ENCODE data around the gene MAPKBP1.

MAPKBP1 gene

DNA sequence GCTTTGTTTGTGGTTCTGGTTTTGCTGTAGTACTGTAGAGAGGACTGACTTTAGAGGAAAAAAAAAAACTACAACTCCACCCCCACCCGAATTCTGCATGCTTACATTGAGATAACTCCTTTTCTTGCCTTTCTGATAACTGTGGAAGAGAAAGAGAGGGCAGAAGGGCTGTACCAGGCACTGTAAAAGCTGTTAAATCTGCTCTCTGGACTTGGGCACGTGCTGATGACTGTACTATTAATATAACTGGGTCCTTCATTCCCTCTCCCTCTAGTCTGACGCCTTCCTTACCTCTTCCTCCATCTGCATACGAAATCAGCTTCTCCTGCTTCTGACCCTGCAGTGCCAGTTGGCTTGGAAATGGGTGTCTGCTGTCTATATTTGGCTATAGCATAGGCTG is 15.0 kb downstream of the MAPKBP1 start:
- DNase-seq, result no peak

DNA sequence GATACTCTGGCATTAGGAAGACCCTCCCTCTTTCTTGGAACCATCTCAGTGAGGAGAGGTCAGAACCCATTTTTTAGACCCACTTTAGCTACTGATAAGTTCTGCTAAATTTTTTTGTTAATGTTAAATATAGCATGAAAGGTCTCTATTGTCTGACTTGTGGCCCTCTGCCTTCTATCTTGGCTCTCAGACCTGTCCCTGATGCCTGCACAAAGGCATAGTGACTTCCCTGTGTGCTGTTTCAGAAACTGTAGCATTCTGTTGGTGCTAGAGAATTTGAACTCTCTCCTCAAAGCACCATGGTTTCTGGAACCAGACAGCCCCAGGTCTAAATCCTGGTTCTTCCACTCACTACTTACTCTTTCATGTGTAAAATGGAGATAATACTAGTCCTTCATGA is 15.4 kb downstream of the MAPKBP1 start:
- no peak for DNase-seq

GRCh38 chr15:41790169-41790568 is 15.9 kb downstream of the MAPKBP1 start:
- DNase-seq, result no peak

DNA sequence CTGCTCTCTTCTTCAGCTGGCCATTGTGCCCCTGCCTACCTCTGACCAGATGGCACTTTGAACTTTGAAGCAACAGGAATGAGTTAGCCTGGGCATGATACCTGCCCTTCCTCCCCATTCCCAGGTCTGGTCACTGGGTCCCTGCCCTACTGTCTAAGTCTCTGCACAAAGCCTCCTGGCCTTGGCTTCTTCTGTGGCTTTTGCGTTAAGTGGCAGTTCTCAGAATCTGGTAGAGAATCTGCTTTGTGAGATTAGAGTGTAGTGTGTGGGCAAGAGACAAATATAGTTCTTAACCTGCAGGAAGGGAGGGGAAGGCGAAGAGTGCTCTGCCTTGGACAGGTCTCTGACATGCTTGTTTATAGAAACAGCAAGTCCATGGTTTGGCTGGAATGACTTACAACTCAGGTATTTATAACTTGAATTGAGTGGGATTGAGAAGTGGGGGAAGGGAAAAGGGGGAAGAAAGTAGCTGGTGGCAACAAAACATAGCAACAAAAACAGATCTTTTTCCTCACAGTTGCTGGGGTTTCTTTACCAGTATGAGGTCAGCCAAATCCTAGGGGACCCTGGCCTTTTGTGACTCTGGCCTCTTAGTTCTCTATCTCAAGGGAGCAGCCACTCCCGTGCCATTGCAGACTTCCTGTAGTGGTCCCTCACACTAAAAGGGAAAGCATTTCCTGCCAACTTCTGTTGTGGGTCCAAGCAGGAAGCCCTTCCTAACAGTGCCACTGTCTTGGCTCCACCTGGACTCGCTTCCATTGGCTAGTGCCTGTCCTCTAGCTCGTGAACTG is 16.7 kb downstream of the MAPKBP1 start:
- no peak for DNase-seq

DNA sequence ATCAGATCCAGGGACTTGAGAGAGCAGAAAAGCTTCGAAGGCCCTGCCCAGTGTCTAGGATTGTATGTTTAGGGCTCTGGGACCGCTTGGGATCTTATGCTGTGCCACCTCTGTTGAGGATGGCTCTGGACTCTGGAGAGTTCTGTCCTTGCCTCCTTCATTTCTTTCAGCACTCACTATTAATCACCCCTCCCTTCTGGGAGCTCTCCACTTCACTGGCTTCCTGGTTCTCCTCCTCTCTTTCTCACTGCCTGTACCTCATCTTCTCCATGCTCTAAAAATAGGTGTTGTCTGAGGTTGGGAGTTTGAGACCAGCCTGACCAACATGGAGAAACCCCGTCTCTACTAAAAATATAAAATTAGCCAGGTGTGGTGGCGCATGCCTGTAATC is 17.3 kb downstream of the MAPKBP1 start:
- DNase-seq, result no peak

DNA sequence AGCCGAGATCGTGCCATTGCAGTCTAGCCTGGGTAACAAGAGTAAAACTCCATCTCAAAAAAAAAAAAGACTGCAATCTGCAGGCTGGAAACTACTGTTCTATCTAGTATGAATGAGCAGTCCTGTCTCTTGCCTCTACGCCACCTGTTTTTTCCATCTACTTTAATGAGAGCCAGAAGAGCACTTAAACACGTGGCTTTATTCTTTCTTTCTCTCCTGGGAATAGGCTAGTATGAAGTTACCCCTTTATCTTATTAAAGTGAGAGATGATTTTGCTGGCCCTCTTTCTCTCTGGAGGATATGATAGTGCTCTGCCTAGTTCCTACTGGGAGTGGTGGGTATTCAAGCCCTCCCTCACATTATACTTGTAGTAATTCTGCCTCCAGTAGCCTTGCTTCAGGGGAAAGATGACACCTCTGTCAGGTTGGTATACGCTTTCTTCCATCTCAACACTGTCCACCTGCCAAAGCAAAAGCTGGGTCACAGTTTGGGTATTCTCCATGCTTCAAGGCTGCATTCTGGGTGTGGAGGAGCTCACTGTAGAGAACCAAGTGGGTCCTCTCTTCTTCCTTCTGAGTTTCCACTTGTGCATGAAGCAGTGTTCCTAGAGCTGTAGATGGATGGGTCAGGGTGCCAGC is 17.8 kb downstream of the MAPKBP1 start:
- peak; percentile 83 for DNase-seq

- DNase-seq, result no peak
Observed at GRCh38 chr15:41794081-41794480, 19.8 kb downstream of the MAPKBP1 start.

GRCh38 chr15:41795996-41796856 is 21.9 kb downstream of the MAPKBP1 start:
- no peak for DNase-seq

- no peak for DNase-seq
Observed at GRCh38 chr15:41797201-41797944, 23.1 kb downstream of the MAPKBP1 start.

- DNase-seq, result no peak
Observed at GRCh38 chr15:41798607-41799487, 24.6 kb downstream of the MAPKBP1 start.

DNA sequence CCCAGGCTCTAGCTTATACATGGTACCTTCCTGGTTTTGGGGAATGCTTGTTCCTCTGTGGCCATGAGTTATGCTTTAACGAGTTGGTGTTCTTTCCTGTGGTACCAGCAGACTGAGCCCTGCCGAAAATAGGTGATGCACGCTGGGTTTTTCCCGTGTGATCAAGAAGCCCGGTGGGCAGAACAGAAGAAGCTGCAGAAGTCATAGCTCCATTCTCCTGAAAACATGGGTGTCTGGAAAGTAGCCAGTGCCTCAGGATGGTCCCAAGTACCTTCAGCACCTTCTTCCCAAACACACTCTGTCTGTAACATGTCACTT is 25.2 kb downstream of the MAPKBP1 start:
- DNase-seq, result no peak

GRCh38 chr15:41801185-41801584 is 26.9 kb downstream of the MAPKBP1 start:
- no peak for DNase-seq

DNA sequence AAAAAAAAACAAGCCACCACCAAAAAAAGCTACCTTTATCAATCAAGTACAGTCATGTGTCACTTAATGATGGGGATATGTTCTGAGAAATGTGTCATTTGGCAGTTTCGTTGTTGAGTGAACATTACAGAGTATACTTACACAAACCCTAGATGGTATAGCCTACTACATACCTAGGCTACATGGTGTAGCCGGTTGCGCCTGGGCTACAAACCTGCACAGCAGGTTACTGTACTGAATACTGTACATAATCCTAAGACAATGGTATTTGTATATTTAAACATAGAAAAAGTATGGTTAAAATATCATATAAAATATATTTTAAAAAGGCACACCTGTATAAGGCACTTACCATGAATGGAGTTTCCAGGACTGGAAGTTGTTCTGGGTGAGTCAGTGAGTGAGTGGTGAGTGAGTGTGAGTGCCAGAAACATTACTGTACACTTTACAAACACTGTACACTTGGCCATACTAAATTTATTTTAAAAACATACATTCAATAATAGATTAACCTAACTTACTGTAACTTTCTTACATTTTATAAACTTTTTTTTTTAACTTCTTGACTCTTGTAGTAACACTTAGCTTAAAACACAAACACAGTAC is 27.7 kb downstream of the MAPKBP1 start:
- no peak for DNase-seq

- DNase-seq, result no peak
Observed at GRCh38 chr15:41804361-41804760, 30.1 kb downstream of the MAPKBP1 start.

DNA sequence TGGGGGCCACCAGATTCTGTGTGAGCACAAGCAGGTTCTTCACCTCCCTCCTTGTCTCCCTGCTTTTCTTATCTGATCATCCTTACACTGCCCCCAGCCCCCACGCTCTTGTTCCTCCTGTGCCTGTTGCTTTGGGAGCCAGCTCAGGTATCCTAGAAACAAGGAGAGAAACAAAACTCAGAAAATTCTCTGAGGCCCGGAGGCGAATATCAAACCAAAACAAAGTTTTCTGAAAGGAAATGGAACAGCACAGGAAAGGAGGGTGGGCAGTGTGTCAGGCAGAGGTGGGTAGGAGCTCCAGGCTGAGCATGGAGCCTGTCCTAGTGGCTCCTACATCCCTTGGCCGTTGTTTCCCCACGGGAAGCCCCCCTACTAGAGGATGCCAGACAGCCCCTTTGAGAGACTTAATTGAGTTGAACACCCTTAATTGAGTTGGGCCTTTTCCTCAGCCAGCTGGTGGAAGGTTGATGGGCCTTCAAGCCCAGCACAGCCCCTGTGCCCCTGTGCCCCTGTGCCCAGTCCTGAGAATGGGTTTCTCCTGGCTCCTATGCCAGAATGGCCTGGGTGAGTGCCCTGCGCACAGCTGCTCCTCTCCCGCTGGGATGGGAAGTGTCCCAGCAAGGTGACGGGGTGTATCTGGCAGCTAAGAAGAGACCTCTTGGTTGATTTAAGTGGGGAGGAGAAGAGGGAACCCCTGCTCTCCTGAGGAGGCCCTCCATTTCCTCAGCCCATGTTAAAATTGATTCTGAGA is 30.8 kb downstream of the MAPKBP1 start:
- DNase-seq, result no peak

DNA sequence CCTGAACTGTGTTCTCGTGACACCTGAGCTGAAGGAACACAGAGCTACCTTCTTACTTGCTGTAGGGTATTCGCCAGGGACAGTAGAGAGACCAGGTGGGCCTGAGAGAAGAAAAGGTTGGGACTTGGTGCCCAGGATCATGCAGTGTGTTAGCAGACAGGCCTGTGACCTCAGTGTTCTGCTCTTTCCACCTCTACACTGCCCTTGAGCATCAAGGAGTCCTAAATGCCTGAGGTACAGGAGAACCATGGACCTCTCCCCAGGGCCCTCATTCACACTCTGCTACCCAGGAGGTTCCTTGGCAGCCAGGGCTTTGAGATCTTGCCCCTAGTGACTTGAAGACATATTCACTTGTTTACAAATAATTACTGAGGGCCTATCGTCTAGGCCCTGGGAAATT is 31.4 kb downstream of the MAPKBP1 start:
- no peak for DNase-seq

- no peak for DNase-seq
Observed at GRCh38 chr15:41806291-41807181, 32.3 kb downstream of the MAPKBP1 start.

DNA sequence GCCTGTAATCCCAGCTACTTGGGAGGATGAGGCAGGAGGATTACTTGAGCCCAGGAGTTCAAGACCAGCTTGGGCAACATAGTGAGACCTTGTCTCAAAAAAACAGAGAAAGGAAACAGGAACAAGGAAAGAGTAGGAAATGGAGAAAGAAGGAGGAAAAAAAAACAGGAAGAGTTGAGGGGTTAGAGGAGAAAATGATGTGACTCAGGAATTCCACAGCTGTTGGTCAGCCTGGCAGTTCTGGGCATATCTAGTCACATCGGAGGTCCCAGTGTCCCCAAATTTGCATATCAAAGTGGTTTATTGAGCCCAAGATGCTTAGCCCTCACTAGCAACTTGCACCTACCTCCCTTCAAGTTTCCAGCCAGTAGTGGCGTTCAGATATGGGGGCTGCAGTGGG is 34.8 kb downstream of the MAPKBP1 start:
- no peak for DNase-seq

DNA sequence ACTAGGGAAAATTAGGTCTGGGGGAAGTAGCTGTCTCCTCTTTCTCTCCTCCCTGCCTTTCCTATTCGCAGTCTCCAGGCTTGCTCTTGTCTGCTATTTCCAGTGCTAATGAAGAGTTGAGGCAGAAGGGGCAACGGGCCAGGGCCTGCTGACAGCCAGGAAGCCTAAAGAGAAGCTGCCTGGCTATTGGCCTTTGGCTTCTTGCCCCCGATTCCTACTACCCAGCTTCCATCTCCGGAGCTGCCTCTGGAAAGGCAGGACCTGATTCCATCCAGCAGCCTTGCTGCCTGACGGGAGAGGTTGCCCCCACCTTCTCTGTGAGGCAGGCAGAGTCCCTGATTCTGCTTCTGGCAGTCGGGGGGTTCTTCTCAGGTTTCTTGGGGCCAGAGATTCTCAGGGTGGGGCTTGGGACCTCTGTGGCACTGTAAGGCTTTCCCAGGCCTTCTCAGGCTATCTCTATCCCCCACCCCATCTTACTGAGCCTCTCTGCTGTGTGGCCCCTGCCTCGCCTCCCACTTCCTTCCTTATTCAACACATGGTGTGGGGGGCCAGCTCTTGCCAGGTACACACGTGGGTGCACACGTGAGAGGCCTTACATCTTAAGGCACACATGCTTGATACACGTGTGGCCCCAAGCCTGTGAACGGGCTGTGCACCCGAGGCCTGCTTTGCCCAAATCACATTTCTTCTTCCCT is 35.4 kb downstream of the MAPKBP1 start:
- DNase-seq, result no peak
